NCI-H2171 treated with DMSO at 0.1 percent for 48 hours (cell line): ENCODE results near the gene PARP6.

Experiments used
- DNase-seq: peaks from one replicate; lab custom pipeline; 2025; lab: John Stamatoyannopoulos, UW

Gene PARP6

GRCh38 chr15:72231066-72231832 is 41.1 kb downstream of the PARP6 start, which contains the start of gene PKM:
TSS of gene PKM (minus strand) at chr15:72231190. CDS start at chr15:72219097, 12,093 bp downstream.
- DNase-seq, result peak; percentile 97

GRCh38 chr15:72230197-72231065 is 41.9 kb downstream of the PARP6 start:
- peak; percentile 82 for DNase-seq

DNA sequence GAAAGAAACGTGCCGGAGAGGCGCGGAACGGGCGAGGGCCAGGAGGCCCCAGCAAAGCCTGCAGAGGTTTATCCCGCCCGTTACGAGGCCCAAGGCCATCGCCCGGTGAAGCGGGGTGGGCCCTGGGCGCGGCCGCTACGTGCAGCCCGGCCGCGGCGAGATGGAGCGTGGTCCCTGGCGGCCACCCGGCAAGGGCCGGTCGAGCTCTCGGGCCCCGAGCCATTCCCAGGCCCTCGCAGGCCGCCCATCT is 42.5 kb downstream of the PARP6 start:
- DNase-seq, result no peak

GRCh38 chr15:72229076-72229946 is 43.0 kb downstream of the PARP6 start:
- DNase-seq, result peak; percentile 44

DNA sequence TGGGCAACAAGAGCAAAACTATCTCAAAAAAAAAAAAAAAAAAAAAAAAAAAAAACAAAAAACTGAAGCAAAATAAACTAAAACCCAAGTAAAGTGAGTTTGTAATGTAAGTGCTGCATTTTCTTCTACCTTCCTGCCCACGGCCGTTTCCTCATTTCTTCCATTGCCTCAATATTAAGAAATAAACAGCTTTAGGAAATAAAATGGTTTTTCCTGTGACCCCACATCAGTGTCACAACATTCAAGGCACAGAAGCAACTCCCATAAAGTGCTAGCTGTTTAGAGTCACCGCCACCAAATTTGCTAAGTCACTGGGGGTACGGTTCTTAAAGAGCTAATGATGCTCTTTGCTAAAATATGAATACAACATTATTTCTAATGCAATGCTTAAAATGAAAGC is 44.6 kb downstream of the PARP6 start:
- DNase-seq, result no peak

DNA sequence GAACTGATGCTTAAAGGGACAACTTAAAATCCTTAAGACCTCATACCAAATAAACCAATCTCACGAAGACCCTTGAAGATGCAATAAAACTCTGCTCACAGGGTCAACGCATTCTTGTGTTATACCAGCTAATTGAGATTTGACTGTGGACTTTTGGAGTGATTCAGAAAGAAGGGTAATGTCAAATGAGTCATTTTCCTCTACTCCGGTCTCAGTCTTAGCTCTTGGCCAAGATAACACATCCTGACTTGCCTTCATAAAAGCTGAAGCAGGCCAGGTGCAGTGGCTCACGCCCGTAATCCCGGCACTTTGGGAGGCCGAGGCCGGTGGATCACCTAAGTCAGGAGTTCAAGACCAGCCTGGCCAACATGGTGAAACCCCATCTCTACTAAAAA is 45.2 kb downstream of the PARP6 start:
- no peak for DNase-seq

DNA sequence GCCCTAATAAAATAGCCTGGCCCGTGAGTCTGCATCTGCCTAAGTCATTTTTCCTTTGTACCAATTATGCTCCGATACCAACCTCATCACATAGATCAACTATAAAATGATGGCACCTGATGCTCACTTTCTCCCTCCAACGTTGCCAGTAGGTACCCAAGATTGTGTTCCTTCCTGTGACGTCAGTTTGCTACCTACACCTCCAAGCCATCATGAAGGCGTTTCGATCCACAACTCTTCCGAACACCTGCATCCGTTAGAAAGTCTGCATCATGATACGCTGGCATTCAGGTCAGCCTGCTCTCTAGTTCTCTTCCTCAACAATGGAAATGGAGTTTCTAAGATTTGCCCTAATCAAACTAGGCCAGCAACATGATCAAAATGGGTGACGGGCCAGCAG is 49.1 kb downstream of the PARP6 start:
- no peak for DNase-seq

- DNase-seq, result no peak
Observed at GRCh38 chr15:72222393-72222792, 50.0 kb downstream of the PARP6 start.

GRCh38 chr15:72220687-72221086 is 51.7 kb downstream of the PARP6 start:
- no peak for DNase-seq

DNA sequence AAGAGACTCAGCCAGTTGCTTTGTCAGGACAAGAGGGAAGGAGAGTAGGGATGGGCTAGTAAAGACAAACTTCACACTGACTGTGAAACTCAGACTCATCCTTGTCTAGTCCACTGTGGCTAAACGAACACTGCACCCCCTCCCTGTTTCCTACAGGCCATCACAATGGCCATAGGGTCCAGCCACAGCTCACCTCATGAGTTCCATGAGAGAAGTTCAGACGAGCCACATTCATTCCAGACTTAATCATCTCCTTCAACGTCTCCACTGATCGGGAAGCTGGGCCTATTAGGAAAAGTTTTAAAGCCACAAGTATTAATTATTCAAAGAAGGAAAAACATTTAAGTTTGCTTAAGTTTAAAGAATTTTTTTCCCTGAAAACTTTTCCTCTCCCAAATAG is 55.1 kb downstream of the PARP6 start:
- no peak for DNase-seq

- DNase-seq, result no peak
Observed at GRCh38 chr15:72216079-72216478, 56.3 kb downstream of the PARP6 start.

- no peak for DNase-seq
Observed at GRCh38 chr15:72207558-72208085, 64.7 kb downstream of the PARP6 start.

DNA sequence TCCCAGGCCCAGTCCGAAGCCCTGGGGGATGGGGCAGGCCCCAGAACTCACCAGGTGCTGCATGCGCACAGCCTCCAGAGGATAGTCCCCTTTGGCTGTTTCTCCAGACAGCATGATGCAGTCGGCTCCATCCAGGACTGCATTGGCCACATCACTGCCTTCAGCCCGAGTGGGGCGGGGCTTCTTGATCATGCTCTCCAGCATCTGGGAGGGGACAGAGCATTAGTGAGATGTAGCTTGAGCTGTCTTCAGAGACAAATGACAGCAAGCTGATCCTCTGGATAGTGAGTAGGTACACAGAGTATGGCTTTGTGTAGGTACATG is 65.7 kb downstream of the PARP6 start:
- DNase-seq, result no peak

- DNase-seq, result no peak
Observed at GRCh38 chr15:72205896-72206676, 66.3 kb downstream of the PARP6 start.

- no peak for DNase-seq
Observed at GRCh38 chr15:72205273-72205672, 67.1 kb downstream of the PARP6 start.

GRCh38 chr15:72203507-72203837 is 68.9 kb downstream of the PARP6 start:
- DNase-seq, result peak; percentile 66

DNA sequence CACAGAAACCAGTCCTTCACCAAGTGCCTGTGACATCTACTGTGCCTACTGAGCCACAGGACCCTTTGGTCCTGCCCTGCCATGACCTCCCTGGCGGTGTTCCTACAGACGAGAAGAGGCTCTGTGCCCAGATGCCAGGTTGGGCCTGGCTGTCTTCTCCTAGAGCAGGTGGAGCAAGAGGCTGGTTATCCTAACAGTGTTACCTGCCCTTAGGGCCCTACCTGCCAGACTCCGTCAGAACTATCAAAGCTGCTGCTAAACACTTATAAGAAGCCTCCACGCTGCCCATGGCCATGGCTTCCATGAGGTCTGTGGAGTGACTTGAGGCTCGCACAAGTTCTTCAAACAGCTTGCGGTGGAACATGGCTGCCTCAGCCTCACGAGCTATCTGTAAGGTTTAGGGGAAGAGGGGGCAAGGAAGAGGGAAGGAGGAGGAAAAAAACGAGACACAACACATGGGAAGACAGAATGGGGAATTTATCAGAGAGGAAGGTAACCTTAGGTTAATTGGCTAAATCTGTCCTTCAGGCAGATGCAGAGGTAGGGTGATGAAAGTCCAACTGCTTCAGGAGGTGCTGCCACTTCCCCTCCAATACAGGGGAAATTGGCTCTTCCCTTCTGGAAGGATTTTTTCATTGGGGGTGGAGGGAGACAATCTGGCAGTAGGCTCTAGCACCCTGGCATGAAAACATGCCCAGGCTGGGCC is 69.4 kb downstream of the PARP6 start:
- DNase-seq, result no peak

DNA sequence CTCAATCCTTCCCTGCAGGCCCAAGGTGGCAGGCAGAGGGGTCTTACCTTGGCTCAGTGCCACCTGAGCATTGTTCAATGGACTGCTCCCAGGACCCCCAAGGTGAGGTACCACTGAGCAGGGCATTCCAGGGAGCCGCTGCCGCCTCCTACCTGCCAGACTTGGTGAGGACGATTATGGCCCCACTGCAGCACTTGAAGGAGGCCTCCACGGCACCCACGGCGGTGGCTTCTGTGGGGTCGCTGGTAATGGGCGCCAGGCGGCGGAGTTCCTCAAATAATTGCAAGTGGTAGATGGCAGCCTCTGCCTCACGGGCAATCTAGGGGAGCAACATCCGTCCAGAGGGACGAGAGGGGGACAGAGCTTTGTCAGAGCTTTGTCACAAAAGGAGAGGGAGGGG is 70.1 kb downstream of the PARP6 start:
- no peak for DNase-seq

DNA sequence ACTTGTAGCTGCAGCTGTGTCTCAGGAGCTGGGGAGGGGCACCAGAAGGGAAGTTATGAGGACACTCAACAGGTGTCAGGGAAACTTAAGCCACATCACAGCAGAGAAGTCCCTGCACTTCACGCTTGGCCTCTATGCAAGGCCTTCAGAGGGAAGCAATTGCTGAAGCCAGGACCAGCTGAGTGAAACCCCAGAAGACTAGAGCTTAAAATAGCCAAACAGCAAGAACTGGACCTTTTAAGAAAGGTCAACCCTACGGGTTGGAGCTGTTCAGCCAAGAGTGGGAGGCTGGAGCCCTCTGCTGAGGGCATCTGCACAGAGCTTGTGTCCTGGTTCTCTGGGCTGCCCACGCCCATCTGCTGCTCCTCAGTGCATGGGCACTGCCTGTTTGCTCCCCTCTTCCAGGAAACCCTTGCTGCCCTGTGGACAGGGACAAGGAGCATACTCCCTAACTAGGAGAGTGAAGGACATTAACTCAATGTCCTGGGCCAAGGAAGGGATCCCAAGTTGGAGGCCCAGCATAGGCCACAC is 70.9 kb downstream of the PARP6 start:
- DNase-seq, result no peak

DNA sequence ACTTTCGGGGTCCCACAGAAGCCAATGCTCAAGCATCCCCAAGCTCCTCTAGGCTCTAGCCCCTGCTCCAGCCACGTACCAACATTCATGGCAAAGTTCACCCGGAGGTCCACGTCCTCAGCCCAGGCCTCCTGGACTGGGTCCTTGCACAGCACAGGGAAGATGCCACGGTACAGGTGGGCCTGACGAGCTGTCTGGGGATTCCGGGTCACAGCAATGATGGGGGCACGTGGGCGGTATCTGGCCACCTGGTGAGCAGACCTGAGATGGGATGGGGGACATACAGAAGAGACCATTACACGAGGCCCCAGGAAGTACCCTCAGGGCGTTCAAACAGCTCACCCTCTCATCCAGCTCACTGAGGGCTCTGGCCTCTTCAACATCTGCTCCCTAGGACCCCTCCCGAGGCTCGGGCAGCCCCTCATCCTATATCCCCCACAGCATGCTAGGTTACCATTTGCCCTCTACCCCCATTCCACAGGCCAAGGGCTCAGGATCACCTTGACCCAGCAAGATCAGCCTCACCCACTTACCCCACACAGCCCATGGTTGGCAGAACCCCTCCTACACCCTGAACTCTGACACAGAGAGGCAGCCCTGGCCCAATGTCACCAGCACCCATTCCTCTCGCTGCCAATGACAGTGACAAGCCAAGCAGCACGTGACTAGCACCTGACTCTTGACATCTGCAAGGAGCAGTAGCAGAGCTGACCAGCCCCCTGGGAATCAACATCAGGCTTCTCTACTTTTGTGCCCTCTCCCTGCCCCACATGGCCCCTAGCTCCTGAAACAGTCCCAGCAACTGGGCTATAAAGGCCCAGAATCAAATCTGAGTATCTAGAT is 71.7 kb downstream of the PARP6 start:
- DNase-seq, result no peak
